Esophagus muscularis mucosa (tissue), 3 donors: ENCODE data around the gene NUFIP1.
A peak's percentile ranks its signal among the peaks of the same experiment; 100 is the strongest.

ENCODE experiments used
- CTCF ChIP-seq, 3 experiments: fragments of 200-600 bp in 2 of 3; fragments of 450-650 bp in 1 of 3; sonication (generic) in 2 of 3; IDR thresholded peaks; one replicate each; pipeline ENCODE4 v1.5.1; 2017 to 2019; ENCODE audit warnings: antibody characterized with exemption in 3 of 3, mild to moderate bottlenecking in 2 of 3, moderate library complexity in 1 of 3
- POLR2A ChIP-seq: fragments of 450-650 bp; IDR thresholded peaks from one replicate; pipeline ENCODE4 v1.6.1; 2017; ENCODE audit warnings: antibody characterized with exemption, moderate library complexity, mild to moderate bottlenecking, low read depth

DNA sequence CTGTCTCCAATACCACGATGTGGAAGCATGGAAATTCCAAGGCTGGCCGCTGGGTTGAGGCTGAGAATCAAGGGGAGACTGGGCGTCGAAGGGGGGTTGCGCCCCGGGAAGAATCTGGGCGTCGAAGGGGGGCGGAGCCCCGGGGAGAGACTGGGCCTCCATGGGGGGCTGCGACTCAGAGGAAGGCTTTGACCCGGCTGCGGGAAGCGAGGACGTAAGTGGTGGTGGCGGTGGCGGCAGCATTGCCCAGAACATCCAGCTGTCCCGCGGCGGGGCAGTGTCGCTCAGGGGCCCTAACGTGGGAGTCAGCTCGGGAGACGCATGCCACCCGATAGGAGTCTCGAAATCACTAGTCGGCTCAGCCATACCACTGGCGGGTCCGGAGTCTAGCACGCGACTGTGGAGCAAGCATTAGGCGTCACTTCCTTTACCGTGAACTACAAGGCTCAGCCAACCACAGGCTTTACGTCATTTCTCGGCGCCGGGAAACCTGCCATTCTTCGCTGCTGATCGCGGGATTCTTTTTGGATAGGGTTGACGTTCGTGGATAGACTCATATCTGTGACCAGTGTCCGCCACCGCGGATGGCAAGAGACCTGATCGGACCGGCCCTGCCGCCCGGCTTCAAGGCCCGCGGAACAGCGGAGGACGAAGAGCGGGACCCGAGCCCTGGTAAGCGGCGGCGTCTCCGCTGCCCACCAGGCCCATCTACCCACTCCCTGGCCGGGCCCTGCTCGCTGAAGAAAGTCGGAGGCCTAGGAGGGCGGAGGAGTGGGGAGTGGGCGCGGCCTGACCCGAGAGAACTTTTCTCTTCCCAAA, at the start of gene NUFIP1, which contains the start of gene GPALPP1:
- TF ChIP-seq POLR2A (no peak), CTCF (IDR thresholded peaks at IDR 0.05) (peak in 1 of 3 experiments; percentile 16)
